Neuronal stem cell (in vitro differentiated cells): ENCODE data around the gene KRT2.

Source experiments
- DNase-seq: peaks from one replicate; pipeline ENCODE4 v3.0.0-alpha.2; 2013; ENCODE audit warnings: low spot score
- H2AFZ ChIP-seq: one replicate; pipeline ENCODE4 v1.6.1; 2013; ENCODE audit warnings: mild to moderate bottlenecking, low read length, inconsistent platforms
- H2AK5ac ChIP-seq: 2 replicates; pipeline ENCODE4 v1.6.1; 2013; ENCODE audit warnings: low read depth, mild to moderate bottlenecking, inconsistent platforms, low read length, moderate library complexity, mixed read lengths
- H2BK120ac ChIP-seq: 2 replicates; pipeline ENCODE4 v1.6.1; 2013; ENCODE audit warnings: low read depth, mild to moderate bottlenecking, inconsistent platforms, low read length, moderate library complexity, mixed read lengths
- H2BK12ac ChIP-seq: one replicate; pipeline ENCODE4 v1.6.1; 2013; ENCODE audit warnings: low read length, inconsistent platforms
- H2BK15ac ChIP-seq: 2 replicates; pipeline ENCODE4 v1.6.1; 2013; ENCODE audit warnings: mild to moderate bottlenecking, low read length, inconsistent platforms, mixed read lengths
- H2BK5ac ChIP-seq: one replicate; pipeline ENCODE4 v1.6.1; 2013; ENCODE audit warnings: inconsistent platforms, mild to moderate bottlenecking, low read length, moderate library complexity
- H3K14ac ChIP-seq: one replicate; pipeline ENCODE4 v1.6.1; 2013; ENCODE audit warnings: low read length, inconsistent platforms
- H3K18ac ChIP-seq: 2 replicates; pipeline ENCODE4 v1.6.1; 2013; ENCODE audit warnings: low read length, inconsistent platforms
- H3K23ac ChIP-seq: 2 replicates; pipeline ENCODE4 v1.6.1; 2013; ENCODE audit warnings: low read depth, mild to moderate bottlenecking, mixed read lengths, low read length, inconsistent platforms; ENCODE audit not compliant: poor library complexity
- H3K27ac ChIP-seq: replicated peaks from 3 replicates; pipeline ENCODE4 v1.5.1; 2013; ENCODE audit warnings: low read length, inconsistent platforms
- H3K27me3 ChIP-seq, 3 experiments: 2 replicates each; pipeline ENCODE4 v1.6.1; 2013; ENCODE audit warnings: low read length in 3 of 3, mild to moderate bottlenecking in 2 of 3, inconsistent platforms in 1 of 3, low read depth in 1 of 3, mixed read lengths in 1 of 3, moderate library complexity in 1 of 3; ENCODE audit not compliant: control insufficient read depth in 3 of 3, insufficient read depth in 3 of 3
- H3K36me3 ChIP-seq, 2 donors: replicated peaks in 1 of 2; 2 replicates each; pipeline ENCODE4 v1.6.1; 2013; ENCODE audit warnings: low read length in 2 of 2; ENCODE audit not compliant: control insufficient read depth in 2 of 2, insufficient read depth in 2 of 2
- H3K4ac ChIP-seq: 2 replicates; pipeline ENCODE4 v1.6.1; 2013; ENCODE audit warnings: inconsistent platforms, mild to moderate bottlenecking, low read length, moderate library complexity
- H3K4me1 ChIP-seq, 2 donors: 1 replicate in 1 of 2; 2 replicates in 1 of 2; pipeline ENCODE4 v1.6.1; 2013; ENCODE audit warnings: low read length in 2 of 2, low read depth in 1 of 2; ENCODE audit not compliant: control insufficient read depth in 2 of 2, insufficient read depth in 1 of 2
- H3K4me2 ChIP-seq: one replicate; pipeline ENCODE4 v1.6.1; 2013; ENCODE audit warnings: mild to moderate bottlenecking, low read length, inconsistent platforms; ENCODE audit not compliant: insufficient read depth, poor library complexity, severe bottlenecking
- H3K4me3 ChIP-seq, 2 donors: 2 replicates each; pipeline ENCODE4 v1.5.1; 2013; ENCODE audit warnings: low read length in 2 of 2, mild to moderate bottlenecking in 2 of 2, inconsistent platforms in 1 of 2, moderate library complexity in 1 of 2
- H3K79me1 ChIP-seq: one replicate; pipeline ENCODE4 v1.6.1; 2013; ENCODE audit warnings: low read depth, mild to moderate bottlenecking, inconsistent platforms, low read length, moderate library complexity
- H3K9ac ChIP-seq: one replicate; pipeline ENCODE4 v1.6.1; 2013; ENCODE audit warnings: mild to moderate bottlenecking, low read depth, low read length, inconsistent platforms; ENCODE audit not compliant: poor library complexity
- H3K9me3 ChIP-seq, 2 donors: replicated peaks in 1 of 2; 2 replicates each; pipeline versions ENCODE3 to v1.6.1; 2013; ENCODE audit warnings: low read length in 2 of 2, mild to moderate bottlenecking in 2 of 2, inconsistent platforms in 1 of 2, low read depth in 1 of 2, mixed read lengths in 1 of 2, moderate library complexity in 1 of 2; ENCODE audit not compliant: control insufficient read depth in 2 of 2, insufficient read depth in 1 of 2
- H4K8ac ChIP-seq: one replicate; pipeline ENCODE4 v1.6.1; 2013; ENCODE audit warnings: low read depth, mild to moderate bottlenecking, inconsistent platforms, low read length, moderate library complexity
- H4K91ac ChIP-seq: one replicate; pipeline ENCODE4 v1.6.1; 2013; ENCODE audit warnings: low read length, low read depth, mild to moderate bottlenecking, inconsistent platforms; ENCODE audit not compliant: poor library complexity
- WGBS, 2 donors: extraction: QIAGEN DNeasy Blood & Tissue Kit; methylation state at CpG; one replicate each; pipeline ENCODE4 v1.1.7; 2013; ENCODE audit warnings: missing lambda C conversion rate in 2 of 2, mixed read lengths in 1 of 2; ENCODE audit not compliant: insufficient read length in 2 of 2, insufficient replicate concordance in 1 of 2; ENCODE audit errors: extremely low coverage in 2 of 2; 5-methylcytosine and 5-hydroxymethylcytosine counted together

KRT2 gene

DNA sequence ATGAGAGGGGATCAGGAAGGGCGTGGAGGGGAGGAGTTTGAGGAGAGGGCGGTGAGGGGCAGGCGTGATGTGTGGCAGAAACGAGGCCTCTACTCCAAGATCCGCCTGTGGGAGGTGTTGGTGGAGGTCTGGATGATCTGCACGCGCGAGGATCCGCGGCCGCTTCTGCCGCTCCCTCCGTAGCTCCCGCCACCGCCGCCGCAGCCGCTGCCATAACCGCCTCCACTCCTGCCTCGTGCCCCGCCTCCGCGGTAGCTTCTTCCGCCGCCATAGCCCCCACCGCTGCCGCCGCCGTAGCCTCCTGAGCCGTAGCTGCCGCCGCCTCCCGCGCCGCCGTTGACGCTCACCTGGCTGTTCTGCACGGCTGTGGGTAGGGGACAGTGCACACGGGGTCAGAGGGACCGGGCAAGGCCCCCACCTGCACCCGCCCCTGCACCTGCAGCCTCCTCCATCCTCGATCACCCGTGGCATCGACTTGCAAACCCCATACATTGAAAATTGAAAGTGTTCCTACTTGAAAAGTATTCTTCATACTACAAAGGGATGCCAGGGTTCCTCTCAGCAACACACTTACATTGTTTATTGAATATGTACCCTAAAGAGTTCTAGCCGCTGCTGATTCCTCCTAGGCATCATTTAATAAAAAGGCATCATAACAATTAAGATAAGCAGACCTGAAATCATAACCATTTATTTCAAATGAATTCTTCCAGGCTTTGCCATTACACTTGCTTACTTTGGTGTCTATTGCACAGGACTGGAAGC lies 39.2 kb upstream of the KRT2 start:
- H3K36me3 ChIP-seq = no peaks in the 10 kb centered on the region
- no peaks in the 10 kb centered on the region for H3K9me3 ChIP-seq
- peaks cover 0 to 44% (median 10%) of the 10 kb centered on the region in 3 experiments for H3K27me3 ChIP-seq
- peak overlapping the region; percentile 61 for H2AFZ ChIP-seq
- H2BK120ac ChIP-seq = no peak overlapping the region
- H3K4ac ChIP-seq = no peak overlapping the region
- H2AK5ac ChIP-seq = no peak overlapping the region
- H2BK15ac ChIP-seq = peak overlapping the region; percentile 57
- no peak overlapping the region for H4K8ac ChIP-seq
- H3K14ac ChIP-seq = no peak overlapping the region
- H3K79me1 ChIP-seq = no peaks in the 10 kb centered on the region
- peak overlapping the region; percentile 91 for H3K18ac ChIP-seq
- DNase-seq = no peak
- peak overlapping the region in 1 of 2 donors; percentile 73 for H3K4me3 ChIP-seq
- H3K4me2 ChIP-seq = peak overlapping the region; percentile 81
- peak overlapping the region; percentile 56 for H3K9ac ChIP-seq
- H3K23ac ChIP-seq = peak overlapping the region; percentile 31
- no peak overlapping the region for H3K27ac ChIP-seq
- peak overlapping the region; percentile 20 for H2BK5ac ChIP-seq
- no peak overlapping the region for H4K91ac ChIP-seq
- peak overlapping the region; percentile 92 for H2BK12ac ChIP-seq
- peaks cover 0 to 13% of the 10 kb centered on the region in 2 donors for H3K4me1 ChIP-seq
- no CpG with 5 or more reads among the region's 45 CpGs for WGBS, 2 donors

- H2BK15ac ChIP-seq = peak overlapping the region; percentile 57
- H3K14ac ChIP-seq = no peak overlapping the region
- H2BK5ac ChIP-seq = peak overlapping the region; percentile 20
- H3K27ac ChIP-seq = no peak overlapping the region
- H3K4ac ChIP-seq = no peak overlapping the region
- H3K9me3 ChIP-seq = no peaks in the 10 kb centered on the region
- H3K4me1 ChIP-seq = peaks cover 0 to 13% of the 10 kb centered on the region in 2 donors
- no CpG with 5 or more reads among the region's 8 CpGs for WGBS, 2 donors
- no peaks in the 10 kb centered on the region for H3K79me1 ChIP-seq
- H3K18ac ChIP-seq = peak overlapping the region; percentile 91
- H3K9ac ChIP-seq = no peak overlapping the region
- H3K36me3 ChIP-seq = no peaks in the 10 kb centered on the region
- H2BK12ac ChIP-seq = no peak overlapping the region
- H4K8ac ChIP-seq = no peak overlapping the region
- no peak overlapping the region for H4K91ac ChIP-seq
- H2AK5ac ChIP-seq = no peak overlapping the region
- peak overlapping the region; percentile 61 for H2AFZ ChIP-seq
- peak overlapping the region; percentile 81 for H3K4me2 ChIP-seq
- H3K4me3 ChIP-seq = peak overlapping the region in 1 of 2 donors; percentile 73
- peaks cover 0 to 48% (median 10%) of the 10 kb centered on the region in 3 experiments for H3K27me3 ChIP-seq
- no peak overlapping the region for H3K23ac ChIP-seq
- no peak for DNase-seq
- no peak overlapping the region for H2BK120ac ChIP-seq
These were observed 38.5 kb upstream of the KRT2 start for GRCh38 chr12:52690351-52691075.

GRCh38 chr12:52689936-52690335 lies 37.9 kb upstream of the KRT2 start:
- Histone ChIP-seq H2BK5ac (no peak overlapping the region), H3K18ac (no peak overlapping the region), H2AFZ (no peak overlapping the region), H4K8ac (no peak overlapping the region), H3K27me3 (peaks cover 0 to 48% (median 10%) of the 10 kb centered on the region in 3 experiments), H3K4me2 (no peak overlapping the region), H3K14ac (no peak overlapping the region), H3K79me1 (no peaks in the 10 kb centered on the region), H3K9ac (no peak overlapping the region), H3K9me3 (no peaks in the 10 kb centered on the region), H2BK12ac (no peak overlapping the region), H2AK5ac (no peak overlapping the region), H2BK15ac (no peak overlapping the region), H3K27ac (no peak overlapping the region), H3K4ac (no peak overlapping the region), H4K91ac (no peak overlapping the region), H3K4me3 (no peak overlapping the region), H3K23ac (no peak overlapping the region), H3K36me3 (no peaks in the 10 kb centered on the region), H3K4me1 (peaks cover 0 to 13% of the 10 kb centered on the region in 2 donors), H2BK120ac (no peak overlapping the region)
- DNase-seq = no peak
- no CpG with 5 or more reads among the region's 1 CpG for WGBS, 2 donors

GRCh38 chr12:52689239-52689638 lies 37.2 kb upstream of the KRT2 start:
- Histone ChIP-seq H4K8ac (no peak overlapping the region), H3K4me3 (no peak overlapping the region), H3K4me2 (no peak overlapping the region), H2AFZ (no peak overlapping the region), H3K36me3 (no peaks in the 10 kb centered on the region), H3K9ac (no peak overlapping the region), H3K23ac (no peak overlapping the region), H2BK5ac (no peak overlapping the region), H3K14ac (no peak overlapping the region), H4K91ac (no peak overlapping the region), H3K4ac (no peak overlapping the region), H3K27ac (no peak overlapping the region), H2BK12ac (no peak overlapping the region), H3K4me1 (peaks cover 0 to 18% of the 10 kb centered on the region in 2 donors), H2BK120ac (no peak overlapping the region), H3K79me1 (no peaks in the 10 kb centered on the region), H2BK15ac (no peak overlapping the region), H2AK5ac (no peak overlapping the region), H3K27me3 (peaks cover 0 to 48% (median 10%) of the 10 kb centered on the region in 3 experiments), H3K9me3 (no peaks in the 10 kb centered on the region), H3K18ac (no peak overlapping the region)
- no peak for DNase-seq
